Measurements from ENCODE around the gene MPO.

Gene MPO

DNA sequence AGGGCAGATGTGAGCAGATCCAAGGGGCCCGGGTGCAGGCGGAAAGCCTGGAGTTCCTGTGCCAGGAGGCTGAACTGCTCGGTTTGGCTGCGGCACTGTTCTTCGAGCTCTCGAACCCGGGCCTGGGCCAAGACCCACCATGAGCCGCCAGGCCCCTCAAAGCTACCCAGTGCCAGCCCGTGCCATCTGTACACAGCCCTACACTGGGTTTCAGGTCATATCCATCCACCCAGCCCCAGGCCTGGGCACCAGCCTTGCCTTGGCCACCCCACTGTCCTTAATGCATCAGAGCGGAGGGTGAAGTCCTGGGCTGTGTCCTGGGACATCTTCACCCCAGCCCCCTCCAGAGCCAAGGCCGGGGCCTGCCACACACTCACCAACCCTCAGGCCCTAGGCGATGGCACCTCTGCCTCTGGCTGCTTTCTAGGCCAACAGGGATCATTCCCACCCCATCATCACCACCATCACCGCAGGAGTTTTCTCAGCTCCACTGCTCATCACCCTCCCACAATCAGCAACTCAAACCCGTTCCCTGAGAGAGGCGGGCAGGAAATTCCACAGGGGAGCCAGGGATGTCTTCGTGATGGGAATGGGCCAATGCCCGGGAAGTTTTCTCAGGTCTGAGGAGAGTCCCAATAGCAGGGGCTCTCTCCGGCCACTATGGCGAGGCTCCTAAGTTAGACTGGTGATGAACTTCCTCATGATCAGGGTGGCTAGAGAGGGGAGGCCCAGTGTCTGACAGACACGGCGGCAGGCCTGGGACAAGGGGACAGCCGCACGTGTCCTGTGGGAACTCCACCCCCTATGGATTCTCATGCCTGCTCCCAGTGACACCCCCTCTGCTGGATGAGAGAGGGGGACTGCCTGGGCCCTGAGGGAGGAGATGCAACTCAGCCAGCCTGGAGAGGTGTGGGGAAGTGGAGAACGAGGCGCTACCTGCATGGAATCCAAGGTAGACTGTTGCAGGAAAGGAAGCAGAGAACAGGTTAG, 38.7 kb upstream of the MPO start:
- DNase-seq = peak; percentile 15

DNA sequence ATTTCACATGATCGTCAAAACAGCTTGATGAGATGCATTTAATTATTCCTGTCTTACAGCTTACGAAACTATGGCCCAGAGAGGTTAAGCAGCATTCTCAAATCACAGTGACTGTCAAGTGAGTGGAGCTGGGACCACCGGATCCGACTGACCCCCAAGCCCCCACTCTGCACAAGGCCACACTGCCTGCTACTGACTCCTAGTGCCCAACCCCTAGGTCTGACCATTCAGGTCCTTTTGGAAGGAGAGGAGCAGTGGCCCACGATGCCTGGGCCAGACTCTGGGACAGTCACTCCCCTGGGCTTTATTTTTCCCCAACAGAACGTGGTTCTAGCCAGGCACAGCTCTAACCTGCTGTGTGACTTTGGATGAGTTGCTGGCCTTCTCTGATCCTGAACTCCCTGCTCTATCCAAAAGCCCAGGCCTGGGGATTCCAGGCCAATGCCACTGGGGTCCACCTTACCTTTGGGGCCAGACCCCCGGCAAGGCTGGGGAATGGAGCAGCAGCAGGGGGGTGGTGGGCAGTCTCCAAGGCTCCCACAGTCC, 38.0 kb upstream of the MPO start:
- DNase-seq = peak; percentile 16

DNA sequence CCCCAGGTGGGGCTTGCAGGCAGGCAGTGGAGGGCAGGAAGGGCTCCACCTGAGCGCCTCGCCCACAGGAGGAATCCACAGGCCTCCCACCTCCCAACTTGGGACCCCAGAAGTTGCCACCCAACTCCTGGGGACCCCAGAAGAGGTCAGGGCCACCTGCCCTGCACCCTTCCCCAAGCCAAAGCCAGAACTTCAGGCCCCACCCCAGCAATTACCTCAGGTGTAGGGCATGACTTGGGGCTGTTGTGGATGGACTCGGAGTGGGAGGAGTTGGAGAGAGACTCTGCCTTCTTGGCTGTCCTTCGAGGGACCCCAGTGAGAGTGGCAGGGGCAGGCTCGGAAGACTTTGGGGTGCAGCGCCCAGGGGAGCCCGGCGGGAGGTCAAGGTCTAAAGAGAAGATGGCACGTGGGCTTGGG, 37.3 kb upstream of the MPO start:
- peak; percentile 19 for DNase-seq

DNA sequence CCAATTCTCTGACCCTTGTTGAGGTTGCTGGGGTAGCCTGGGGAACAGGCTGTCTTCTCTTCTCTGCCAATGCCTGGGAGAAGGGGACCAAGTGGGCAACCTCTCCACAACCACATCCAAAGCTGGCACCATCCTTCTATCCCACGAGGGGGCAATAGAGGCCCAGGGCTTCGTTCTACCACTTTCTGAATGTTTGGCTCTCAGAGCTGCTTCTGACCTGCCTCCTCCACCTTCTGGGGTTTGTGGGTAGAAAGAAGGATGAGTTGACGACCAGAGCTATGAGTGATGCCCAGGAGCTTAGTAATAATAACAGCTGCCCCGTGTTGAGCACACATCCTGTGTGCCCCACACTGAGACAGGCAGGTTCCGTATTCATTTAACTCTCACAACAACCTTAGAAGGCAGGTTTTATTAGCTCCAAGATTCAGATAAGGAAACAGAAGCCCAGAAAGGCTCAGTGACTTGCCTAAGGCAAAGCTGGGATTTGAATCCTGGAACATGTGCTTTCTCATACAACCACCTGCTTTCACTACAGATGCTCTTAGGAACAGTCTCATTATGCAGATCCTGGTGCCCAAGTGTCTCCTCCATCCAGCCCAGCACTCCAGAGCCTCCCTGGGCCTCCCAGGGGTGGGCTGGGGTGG, 36.8 kb upstream of the MPO start:
- peak; percentile 73 for DNase-seq

DNA sequence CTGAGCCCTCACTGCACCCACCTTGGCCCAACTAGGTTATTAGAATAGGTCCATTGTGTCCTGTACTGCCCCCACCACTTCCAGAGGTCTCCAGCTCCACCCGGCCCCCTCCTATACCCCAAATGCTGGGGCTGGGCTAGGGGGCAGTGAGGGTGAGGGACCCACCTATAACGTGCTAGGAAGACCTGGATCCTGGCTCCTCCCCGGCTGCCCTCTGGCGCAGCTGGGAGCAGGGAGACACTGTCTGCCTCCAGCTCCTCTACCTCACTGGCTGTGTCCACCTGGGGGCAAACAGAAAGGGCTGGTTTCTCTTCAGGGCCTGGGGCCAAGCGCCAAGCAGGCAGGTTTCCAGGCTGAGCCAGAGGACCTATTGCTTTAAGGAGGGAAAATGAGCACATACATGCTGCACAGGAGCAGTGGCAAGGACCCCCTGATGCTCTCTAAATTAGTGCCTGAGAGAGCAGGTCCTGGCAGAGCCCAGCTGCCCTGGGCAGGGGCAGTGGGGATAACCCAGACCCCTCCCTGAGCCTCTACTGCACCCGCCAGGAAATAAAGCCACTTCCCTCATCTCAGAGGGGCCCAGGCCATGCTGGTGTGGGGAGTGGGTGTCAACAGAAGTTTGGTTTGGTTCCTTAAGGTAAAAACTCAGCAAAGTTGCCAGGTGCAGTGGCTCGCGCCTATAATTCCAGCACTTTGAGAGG, 35.7 kb upstream of the MPO start:
- peak; percentile 16 for DNase-seq

DNA sequence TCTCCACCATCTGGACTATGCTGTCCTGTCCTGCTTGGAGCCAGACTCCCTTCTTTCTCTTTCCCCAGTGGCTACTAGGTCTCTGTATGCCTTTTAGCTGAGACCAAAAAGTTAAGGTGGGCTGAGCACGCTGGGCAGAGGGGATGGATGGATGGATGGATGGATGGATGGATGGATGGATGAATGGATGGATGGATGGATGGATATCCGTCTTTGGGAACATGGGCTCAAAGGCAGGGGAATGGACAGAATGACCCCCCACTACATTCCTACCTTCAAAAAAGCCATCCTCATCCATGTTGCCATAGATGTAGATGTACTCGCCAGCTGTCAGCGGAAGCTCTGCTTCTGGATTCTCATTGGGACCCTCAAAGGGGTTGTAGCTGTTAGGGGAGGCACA, 35.0 kb upstream of the MPO start:
- DNase-seq = no peak

DNA sequence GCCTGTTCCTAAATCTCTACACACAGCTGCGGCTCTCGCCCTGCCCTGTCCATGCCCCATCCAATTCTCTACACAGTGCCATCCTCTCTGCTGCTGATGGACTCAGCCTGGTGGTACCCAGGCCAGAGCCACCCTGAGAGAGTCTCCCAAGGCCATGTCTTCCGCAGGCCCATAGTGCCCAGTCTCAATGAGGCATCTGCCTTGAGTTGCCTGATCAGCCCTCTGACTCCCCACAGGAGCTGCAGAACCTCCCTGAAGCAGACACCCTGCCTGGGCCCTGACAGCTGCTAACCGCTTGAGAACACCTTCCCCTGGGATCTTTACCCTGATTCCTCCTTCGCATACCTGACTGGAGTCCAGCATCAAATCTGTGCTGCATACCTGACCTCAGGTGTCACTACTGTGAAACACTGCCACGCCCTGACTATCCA, 34.6 kb upstream of the MPO start:
- DNase-seq = no peak

DNA sequence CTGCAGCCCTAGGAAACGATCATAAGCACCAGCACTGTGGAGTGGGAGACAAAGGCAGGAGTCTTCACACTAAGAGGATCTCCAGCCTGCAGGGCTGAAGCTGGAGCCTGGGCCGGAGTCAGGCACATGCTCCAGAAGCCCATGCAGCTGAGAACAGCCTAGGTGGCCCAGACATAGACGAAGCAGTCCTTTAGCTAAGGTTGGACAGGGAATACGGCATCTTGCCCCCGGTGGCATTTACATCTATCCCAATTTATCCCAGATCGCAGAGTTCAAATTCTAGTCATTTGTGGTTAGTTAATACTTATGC, 33.9 kb upstream of the MPO start:
- DNase-seq = no peak

DNA sequence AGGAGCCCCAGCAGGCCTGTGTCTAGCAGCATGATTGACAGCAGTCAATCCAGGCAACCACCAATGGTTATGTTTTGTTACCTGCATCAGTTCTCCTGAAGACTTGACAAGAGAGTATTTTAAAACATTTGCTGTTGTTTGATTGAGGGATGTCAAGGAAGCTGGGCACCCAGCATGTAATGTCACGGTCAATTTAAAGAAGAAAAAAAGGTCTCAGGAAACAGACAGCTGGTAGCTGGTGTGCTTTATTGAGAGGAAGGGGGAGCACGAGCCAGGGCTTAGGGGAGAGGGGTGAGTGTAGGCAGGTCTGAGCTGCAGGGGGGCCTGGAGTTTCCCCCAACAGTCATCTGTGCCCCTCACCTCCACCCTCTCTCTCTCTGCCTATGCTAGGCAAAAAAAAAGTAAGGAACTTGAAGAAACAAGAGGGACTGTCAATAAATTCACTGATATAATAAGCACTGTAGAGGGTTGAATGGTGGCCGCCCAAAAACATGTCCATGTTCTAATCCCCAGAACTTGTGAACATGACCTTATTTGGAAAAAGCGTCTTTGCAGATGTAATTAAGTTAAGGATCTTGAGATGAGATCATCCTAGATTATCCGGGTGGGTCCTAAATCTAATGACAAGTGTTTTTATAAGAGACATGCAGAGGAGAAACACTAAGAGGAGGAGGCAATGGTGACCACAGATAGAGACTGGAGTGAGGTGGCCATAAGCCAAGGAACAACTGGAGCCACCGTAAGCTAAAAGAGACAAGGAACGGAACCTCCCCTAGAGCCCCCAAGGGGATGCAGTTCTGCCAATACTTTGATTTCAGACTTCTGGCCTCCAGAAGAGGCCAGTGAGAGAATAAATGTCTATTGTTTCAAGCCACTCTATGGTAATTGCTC, 33.3 kb upstream of the MPO start:
- DNase-seq = no peak

DNA sequence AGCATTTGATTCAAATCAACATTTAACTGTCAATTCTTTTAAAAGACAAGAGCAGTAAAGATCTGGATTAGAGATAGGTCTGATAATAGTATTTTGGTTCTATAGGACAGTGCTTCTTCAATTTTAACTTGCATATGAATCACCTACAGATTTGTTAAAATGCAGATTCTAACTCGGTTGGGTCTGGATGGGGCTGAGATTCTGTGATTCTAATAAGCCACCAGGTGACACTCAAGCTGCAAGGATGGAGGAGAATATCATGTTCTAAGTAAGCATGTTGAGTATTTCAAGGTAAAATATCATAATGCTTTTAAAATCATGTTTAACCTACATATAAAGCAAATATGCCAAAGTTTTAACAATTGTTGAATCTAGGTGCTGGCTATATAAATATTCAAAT, 32.1 kb upstream of the MPO start:
- DNase-seq = no peak

DNA sequence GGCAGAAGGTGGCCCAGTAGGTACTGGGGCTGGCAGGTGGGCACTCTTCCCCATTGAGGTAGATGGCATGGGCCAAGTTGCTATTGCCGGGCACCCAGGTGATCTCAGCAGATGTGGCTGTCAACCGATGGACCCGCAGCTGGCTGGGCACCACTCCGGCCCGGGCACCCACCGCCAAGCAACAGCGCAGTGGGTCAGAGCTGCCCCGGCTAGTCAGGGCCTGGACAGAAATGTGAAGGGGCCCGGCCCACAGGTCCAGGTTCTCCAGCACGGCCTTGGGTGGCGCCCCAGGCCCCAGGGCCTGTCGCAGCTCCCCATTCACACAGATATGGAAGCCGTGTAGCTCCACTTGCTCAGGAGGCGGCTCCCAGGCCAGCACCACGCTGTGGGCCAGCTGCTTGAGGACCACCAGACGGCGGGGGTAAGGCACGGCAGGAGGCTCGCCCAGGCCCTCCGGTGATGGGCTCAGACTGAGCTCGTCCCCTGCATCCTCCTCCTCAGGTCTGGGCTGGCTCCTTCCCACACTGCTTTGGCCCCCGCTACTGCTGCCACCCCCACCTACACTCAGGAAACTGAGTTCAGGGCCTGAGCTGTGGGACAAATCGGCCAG, 31.4 kb upstream of the MPO start:
- DNase-seq = no peak

DNA sequence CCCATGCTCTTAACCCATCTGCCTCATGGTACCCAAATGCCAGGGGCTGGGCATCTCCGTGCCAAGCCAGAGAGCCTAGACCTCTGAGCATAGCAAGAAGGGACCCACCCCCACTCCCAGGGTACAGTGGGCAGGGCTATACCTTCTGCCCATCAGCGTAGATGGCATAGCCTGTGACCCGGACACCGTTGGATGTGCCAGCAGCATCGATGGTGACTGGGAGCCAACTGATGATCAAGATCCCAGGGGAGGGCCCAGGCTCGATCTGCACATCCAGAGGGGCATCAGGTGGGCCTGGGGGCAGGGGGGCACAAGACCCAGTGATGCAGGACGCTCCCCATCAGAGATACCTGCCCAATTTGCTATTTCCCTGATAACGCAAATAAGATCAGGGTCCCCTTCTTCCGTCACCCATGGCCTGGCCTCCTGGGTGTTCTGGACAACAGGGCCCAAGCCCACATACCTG, 30.7 kb upstream of the MPO start:
- DNase-seq = no peak

DNA sequence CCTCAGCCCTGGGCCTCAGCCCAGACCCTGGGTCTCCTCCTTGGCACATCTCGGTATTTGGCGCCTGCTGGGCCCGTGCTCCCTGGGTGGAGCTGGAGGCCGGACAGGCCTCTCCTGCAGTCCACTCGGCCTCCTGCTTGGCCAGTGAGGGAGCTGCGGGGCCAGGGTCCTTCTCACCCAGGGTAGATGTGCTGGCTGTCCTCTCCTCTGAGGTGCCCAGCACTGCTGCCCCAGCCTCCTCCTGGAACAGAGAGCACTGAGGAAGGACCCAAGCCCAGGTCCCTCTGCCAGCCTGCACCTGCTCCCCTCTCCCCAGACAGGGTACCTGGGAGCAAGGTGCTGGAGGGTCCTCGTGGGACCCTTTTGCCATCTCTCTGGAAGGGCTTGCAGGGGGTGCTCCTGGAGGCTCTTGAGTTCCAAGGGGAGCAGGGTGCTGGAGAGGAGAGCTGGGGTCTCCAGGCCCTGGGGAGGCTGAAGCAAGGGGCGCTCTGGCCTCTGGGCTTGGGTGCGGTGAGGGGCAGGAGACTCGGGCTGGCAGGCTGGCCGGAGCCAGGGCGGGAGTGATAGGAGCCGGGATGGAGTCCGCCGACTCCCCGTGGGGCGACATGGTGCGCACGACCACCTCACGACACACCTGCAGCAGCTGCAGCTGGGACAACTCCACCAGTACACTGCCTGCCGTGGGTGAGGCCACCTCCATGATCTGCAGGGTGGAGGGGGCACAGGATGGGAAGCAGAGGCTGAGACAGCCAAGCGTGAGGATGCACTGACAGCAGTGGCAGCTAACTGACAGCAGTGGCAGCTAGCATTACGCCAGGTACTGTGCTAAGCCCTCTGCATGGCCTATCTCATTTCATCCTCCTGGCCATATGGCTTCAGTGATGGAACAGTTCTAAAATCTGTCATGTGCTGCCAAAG, 30.0 kb upstream of the MPO start:
- no peak for DNase-seq

DNA sequence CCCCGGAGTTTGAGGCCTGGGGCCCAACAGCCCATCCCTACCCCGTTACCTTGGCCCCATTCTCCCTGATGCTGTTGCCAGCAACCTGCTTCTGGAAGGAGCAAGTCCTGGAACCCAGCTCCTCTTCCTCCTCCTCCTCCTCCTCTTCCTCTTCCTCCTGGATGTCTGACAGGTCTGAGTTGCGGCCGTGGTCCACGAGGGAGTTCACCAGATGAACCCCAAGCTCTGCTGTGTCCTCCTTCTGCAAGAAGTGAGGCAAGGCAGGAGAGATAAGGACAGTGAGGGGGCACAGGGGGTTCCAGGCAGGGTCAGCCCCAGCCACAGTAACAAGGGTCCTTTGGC, 29.2 kb upstream of the MPO start:
- no peak for DNase-seq

DNA sequence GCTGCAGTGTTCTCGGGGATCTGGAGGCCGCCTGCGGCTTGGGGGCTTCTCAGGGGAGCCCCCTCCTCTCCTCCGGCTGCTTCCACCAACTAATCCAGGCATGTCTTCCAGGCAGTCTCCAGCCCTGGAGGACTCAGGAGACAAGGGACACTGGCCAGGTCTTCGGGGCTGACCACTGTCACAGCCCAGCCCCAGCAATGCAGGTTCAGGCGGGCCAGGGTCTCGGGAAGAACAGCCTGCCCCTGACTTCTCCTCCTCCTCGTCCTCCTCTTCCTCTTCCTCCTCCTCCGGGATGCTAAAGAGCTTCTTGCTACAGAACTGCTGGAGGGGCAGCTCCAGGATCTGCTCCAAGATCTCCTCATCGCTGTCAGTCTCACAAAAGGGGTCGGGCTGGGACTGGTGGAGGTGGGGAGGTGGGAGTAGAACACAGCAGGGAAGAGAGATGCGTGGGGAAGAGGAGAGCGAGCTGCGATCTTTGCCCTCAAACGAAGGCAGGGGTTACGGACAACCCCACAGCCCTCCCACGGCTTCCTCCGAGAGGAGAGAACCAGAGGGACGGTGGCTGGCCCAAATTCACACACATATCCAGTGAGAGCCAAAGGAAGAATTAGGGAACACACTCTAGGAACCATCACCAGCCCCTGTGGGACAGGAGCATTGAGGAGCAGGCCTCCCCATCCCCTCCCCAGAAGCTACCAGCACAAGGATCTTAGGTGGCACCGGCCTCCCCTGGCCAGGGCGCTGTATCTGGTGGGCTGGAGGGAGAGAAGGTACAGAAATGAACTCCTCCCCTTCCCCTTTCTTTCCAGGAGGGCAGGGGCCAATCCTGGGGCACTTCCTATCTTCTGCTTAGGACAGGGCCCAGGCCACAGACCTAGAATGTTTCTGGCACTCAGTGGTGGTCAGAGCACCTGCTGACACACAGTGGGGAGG, 28.5 kb upstream of the MPO start:
- no peak for DNase-seq

DNA sequence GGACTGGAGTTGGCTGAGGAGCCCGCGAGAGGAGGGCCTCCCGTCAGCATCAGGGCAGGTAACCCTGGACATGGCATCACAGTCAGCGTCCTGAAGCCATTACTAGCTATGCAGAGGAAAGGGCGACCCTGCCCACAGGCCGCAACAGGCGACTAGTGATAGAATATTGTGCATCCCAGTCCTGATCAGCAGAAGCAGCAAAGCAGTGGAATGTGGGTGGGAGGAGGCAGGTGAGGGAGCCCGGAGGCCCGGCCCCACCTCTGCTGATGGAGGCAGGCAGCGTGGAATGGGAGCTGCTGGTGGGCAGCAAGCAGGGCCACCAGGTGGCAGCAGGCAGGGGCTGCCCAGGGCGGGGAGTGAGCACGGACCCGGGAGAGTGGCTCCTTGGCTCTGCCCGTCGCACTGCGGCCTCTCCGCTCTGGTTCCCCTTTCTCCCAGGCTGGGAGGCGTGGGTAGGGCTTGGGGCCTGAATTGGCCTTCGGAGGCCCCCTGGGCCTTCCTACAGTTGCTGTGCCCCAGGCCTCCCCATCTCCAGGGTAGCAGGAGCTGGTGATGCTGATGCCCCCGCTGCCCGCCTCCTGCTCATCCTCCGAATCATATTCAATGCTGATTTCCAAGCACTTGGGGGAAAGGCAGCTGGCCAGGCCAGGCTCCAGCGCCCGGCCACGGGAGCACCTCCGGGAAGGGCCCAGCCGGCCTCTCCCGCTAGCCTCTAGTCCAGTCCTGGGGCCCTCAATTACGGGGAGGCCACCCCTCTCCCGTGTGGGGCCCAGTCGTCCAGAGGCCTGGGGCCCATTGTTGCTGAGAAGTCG, 27.6 kb upstream of the MPO start:
- no peak for DNase-seq

DNA sequence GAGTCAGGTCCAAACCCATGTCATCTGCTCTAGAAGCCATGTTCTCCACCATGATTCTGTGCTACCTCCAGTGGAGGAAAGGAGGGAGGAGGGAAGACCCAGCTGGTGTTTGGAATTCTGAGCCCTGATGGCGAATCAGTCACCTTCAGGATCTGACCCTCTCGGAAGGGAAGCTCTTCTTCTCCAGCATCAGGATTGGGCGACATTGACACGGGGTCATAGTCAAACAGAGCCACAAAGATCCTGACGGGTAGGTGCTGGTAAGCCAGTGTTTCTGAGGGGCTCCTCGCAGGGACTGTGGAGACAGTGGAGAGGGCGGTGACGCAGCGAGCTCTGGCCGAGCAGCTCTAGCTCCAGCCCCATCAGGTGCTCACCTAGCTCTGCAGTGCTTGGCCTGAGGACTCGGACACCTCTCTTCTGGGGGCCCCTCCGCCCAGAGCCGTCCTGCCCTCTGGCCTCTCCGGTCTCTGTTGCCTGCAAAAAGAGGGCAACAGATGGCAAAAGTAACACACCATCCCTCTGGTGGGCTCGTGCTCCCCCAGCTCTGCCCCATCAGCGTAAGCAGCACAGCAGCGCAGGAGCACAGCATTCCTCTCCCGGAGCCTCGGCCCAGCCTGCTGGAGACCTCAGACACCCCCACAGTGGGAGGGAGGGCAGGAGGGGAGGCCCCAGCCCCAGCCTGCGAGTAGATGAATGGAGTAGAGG, 26.9 kb upstream of the MPO start:
- DNase-seq = no peak
